Measurements from ENCODE around the gene PRELID3B.

PRELID3B gene

GRCh38 chr20:58994390-58995159 is 48.0 kb downstream of the PRELID3B start:
- no peak for TF ChIP-seq CREB1 (IDR thresholded peaks at IDR 0.05; ENCODE audit: low read depth)

GRCh38 chr20:58993332-58994248 is 49.0 kb downstream of the PRELID3B start:
- TF ChIP-seq TAF1 (IDR thresholded peaks at IDR 0.05; ENCODE audit: low read depth) (no peak), RAD21 (IDR thresholded peaks at IDR 0.05; ENCODE audit: low read depth) (no peak), EP300 (IDR thresholded peaks at IDR 0.05; ENCODE audit: borderline replicate concordance) (no peak), CREB1 (IDR thresholded peaks at IDR 0.05; ENCODE audit: low read depth) (no peak), YY1 (IDR thresholded peaks at IDR 0.05; ENCODE audit: low read depth) (no peak), FOXM1 (IDR thresholded peaks at IDR 0.05; ENCODE audit: borderline replicate concordance, low read depth) (no peak), ZBTB7A (IDR thresholded peaks at IDR 0.05; ENCODE audit: low read depth) (no peak), CEBPB (IDR thresholded peaks at IDR 0.05) (no peak), TEAD4 (IDR thresholded peaks at IDR 0.05) (no peak), EGR1 (IDR thresholded peaks at IDR 0.05) (no peak), NFIC (IDR thresholded peaks at IDR 0.05) (no peak), TCF12 (IDR thresholded peaks at IDR 0.05; ENCODE audit: low read depth) (no peak)
- TF ChIP-seq, protein P1, sequence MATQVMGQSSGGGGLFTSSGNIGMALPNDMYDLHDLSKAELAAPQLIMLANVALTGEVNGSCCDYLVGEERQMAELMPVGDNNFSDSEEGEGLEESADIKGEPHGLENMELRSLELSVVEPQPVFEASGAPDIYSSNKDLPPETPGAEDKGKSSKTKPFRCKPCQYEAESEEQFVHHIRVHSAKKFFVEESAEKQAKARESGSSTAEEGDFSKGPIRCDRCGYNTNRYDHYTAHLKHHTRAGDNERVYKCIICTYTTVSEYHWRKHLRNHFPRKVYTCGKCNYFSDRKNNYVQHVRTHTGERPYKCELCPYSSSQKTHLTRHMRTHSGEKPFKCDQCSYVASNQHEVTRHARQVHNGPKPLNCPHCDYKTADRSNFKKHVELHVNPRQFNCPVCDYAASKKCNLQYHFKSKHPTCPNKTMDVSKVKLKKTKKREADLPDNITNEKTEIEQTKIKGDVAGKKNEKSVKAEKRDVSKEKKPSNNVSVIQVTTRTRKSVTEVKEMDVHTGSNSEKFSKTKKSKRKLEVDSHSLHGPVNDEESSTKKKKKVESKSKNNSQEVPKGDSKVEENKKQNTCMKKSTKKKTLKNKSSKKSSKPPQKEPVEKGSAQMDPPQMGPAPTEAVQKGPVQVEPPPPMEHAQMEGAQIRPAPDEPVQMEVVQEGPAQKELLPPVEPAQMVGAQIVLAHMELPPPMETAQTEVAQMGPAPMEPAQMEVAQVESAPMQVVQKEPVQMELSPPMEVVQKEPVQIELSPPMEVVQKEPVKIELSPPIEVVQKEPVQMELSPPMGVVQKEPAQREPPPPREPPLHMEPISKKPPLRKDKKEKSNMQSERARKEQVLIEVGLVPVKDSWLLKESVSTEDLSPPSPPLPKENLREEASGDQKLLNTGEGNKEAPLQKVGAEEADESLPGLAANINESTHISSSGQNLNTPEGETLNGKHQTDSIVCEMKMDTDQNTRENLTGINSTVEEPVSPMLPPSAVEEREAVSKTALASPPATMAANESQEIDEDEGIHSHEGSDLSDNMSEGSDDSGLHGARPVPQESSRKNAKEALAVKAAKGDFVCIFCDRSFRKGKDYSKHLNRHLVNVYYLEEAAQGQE (IDR thresholded peaks at IDR 0.05; ENCODE audit: low read depth), result no peak
- TF ChIP-seq, protein P2, sequence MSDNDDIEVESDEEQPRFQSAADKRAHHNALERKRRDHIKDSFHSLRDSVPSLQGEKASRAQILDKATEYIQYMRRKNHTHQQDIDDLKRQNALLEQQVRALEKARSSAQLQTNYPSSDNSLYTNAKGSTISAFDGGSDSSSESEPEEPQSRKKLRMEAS (IDR thresholded peaks at IDR 0.05), result no peak
- TF ChIP-seq, protein P3, sequence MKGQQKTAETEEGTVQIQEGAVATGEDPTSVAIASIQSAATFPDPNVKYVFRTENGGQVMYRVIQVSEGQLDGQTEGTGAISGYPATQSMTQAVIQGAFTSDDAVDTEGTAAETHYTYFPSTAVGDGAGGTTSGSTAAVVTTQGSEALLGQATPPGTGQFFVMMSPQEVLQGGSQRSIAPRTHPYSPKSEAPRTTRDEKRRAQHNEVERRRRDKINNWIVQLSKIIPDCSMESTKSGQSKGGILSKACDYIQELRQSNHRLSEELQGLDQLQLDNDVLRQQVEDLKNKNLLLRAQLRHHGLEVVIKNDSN (IDR thresholded peaks at IDR 0.05), result no peak

- TF ChIP-seq EGR1 (IDR thresholded peaks at IDR 0.05), result no peak
- TF ChIP-seq NFIC (IDR thresholded peaks at IDR 0.05), result no peak
These were observed 49.7 kb downstream of the PRELID3B start for GRCh38 chr20:58992911-58993310.

DNA sequence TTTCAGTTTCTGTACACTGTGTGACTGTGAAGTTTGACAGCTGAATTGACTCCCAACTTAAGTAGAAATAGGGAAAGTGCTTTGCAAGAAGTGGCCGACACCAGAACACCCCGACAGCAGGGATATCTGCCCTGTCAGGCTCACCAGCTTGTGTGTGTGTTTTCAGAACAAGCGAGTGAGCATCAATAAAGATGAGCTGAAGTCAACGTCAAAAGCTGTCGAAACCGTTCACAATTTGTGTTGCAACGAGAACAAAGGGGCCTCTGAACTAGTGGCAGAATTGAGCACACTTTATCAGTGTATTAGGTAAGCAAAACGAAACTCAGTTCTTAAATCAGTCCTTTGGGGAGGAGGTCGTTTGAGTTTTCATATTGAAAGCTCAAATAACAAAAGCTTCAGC is 50.9 kb downstream of the PRELID3B start:
- TF ChIP-seq TEAD4 (IDR thresholded peaks at IDR 0.05) (no peak), YY1 (IDR thresholded peaks at IDR 0.05; ENCODE audit: low read depth) (no peak), FOXM1 (IDR thresholded peaks at IDR 0.05; ENCODE audit: borderline replicate concordance, low read depth) (no peak), TCF12 (IDR thresholded peaks at IDR 0.05; ENCODE audit: low read depth) (no peak)

DNA sequence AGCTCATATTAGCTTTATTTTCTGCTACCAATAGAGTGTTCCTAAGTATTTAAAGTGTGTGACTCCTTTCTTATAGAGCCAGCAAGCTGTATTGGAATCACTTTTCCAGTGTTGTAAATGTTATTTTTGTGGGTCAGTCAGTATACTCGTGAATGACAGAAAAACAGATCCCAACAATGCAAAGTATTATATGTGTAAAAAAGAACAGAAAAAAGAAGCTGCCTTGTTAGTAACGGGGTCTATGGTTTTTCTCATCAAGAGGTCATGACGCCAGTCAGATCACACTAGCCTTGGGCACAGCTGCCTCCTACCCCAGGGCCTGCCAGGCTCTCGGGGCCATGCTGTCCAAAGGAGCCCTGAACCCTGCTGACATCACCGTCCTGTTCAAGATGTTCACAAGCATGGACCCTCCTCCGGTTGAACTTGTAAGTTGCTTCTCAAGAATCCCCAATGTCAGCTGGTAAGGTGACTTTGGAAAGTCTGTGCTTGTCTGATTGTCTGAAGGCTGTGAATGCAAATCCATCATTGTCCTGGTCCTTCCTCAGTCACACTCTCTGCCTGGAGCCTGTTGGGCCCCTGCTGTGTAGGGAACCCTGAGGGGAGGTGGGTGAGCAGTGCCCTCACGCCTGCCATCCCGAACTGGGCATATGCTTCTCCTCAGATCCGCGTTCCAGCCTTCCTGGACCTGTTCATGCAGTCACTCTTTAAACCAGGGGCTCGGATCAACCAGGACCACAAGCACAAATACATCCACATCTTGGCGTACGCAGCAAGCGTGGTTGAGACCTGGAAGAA is 51.7 kb downstream of the PRELID3B start:
- TF ChIP-seq NFIC (IDR thresholded peaks at IDR 0.05) (no peak), EGR1 (IDR thresholded peaks at IDR 0.05) (no peak)

- TF ChIP-seq TAF1 (IDR thresholded peaks at IDR 0.05; ENCODE audit: low read depth) (no peak), NFIC (IDR thresholded peaks at IDR 0.05) (no peak), TEAD4 (IDR thresholded peaks at IDR 0.05) (no peak), ZBTB7A (IDR thresholded peaks at IDR 0.05; ENCODE audit: low read depth) (no peak), FOXM1 (IDR thresholded peaks at IDR 0.05; ENCODE audit: borderline replicate concordance, low read depth) (no peak), CREB1 (IDR thresholded peaks at IDR 0.05; ENCODE audit: low read depth) (no peak)
- TF ChIP-seq, protein P3 (IDR thresholded peaks at IDR 0.05), result no peak
These were observed 53.4 kb downstream of the PRELID3B start for GRCh38 chr20:58989196-58989595.

GRCh38 chr20:58988565-58988882 is 54.1 kb downstream of the PRELID3B start:
- TF ChIP-seq, protein P2 (IDR thresholded peaks at IDR 0.05), result no peak
- TF ChIP-seq, protein P3 (IDR thresholded peaks at IDR 0.05), result no peak
- TF ChIP-seq TAF1 (IDR thresholded peaks at IDR 0.05; ENCODE audit: low read depth), result no peak
- TF ChIP-seq, protein P1 (IDR thresholded peaks at IDR 0.05; ENCODE audit: low read depth), result no peak
- TF ChIP-seq YY1 (IDR thresholded peaks at IDR 0.05; ENCODE audit: low read depth), result no peak
- TF ChIP-seq RAD21 (IDR thresholded peaks at IDR 0.05; ENCODE audit: low read depth), result no peak
- TF ChIP-seq CREB1 (IDR thresholded peaks at IDR 0.05; ENCODE audit: low read depth), result no peak
- no peak for TF ChIP-seq EP300 (IDR thresholded peaks at IDR 0.05; ENCODE audit: borderline replicate concordance)
- no peak for TF ChIP-seq EGR1 (IDR thresholded peaks at IDR 0.05)
- no peak for TF ChIP-seq FOXM1 (IDR thresholded peaks at IDR 0.05; ENCODE audit: borderline replicate concordance, low read depth)

All from Ishikawa (cell line).